ENCODE results near the gene COL6A2.

COL6A2 gene

GRCh38 chr21:46142582-46143473, 44.9 kb downstream of the COL6A2 start:
- TF ChIP-seq EGR1 (IDR thresholded peaks at IDR 0.05) (no peak), CREB1 (IDR thresholded peaks at IDR 0.05; ENCODE audit: low read depth) (no peak), USF1 (IDR thresholded peaks at IDR 0.05) (no peak), YY1 (IDR thresholded peaks at IDR 0.05; ENCODE audit: low read depth) (no peak), CEBPB (IDR thresholded peaks at IDR 0.05) (no peak), NFIC (IDR thresholded peaks at IDR 0.05) (no peak), FOXM1 (IDR thresholded peaks at IDR 0.05; ENCODE audit: borderline replicate concordance, low read depth) (no peak)

GRCh38 chr21:46144464-46145070, 46.7 kb downstream of the COL6A2 start:
- TF ChIP-seq USF1 (IDR thresholded peaks at IDR 0.05): no peak
- TF ChIP-seq YY1 (IDR thresholded peaks at IDR 0.05; ENCODE audit: low read depth): no peak

- no peak for TF ChIP-seq TAF1 (IDR thresholded peaks at IDR 0.05; ENCODE audit: low read depth)
- no peak for TF ChIP-seq TCF12 (IDR thresholded peaks at IDR 0.05; ENCODE audit: low read depth)
- no peak for TF ChIP-seq RAD21 (IDR thresholded peaks at IDR 0.05; ENCODE audit: low read depth)
- no peak for TF ChIP-seq MAX (IDR thresholded peaks at IDR 0.05)
- no peak for TF ChIP-seq NFIC (IDR thresholded peaks at IDR 0.05)
- no peak for TF ChIP-seq REST (IDR thresholded peaks at IDR 0.05; ENCODE audit: low read depth)
- no peak for TF ChIP-seq EP300 (IDR thresholded peaks at IDR 0.05; ENCODE audit: borderline replicate concordance)
- TF ChIP-seq CEBPB (IDR thresholded peaks at IDR 0.05): no peak
- no peak; the same call in 1 of the 2 replicates for TF ChIP-seq ZBTB7A (IDR thresholded peaks at IDR 0.05; ENCODE audit: low read depth)
- TF ChIP-seq TEAD4 (IDR thresholded peaks at IDR 0.05): no peak
- TF ChIP-seq YY1 (IDR thresholded peaks at IDR 0.05; ENCODE audit: low read depth): no peak
- TF ChIP-seq USF1 (IDR thresholded peaks at IDR 0.05): no peak
These were observed 47.4 kb downstream of the COL6A2 start for GRCh38 chr21:46145159-46145839.

GRCh38 chr21:46145840-46146691, 48.2 kb downstream of the COL6A2 start:
- TF ChIP-seq CREB1 (IDR thresholded peaks at IDR 0.05; ENCODE audit: low read depth) (no peak), RAD21 (IDR thresholded peaks at IDR 0.05; ENCODE audit: low read depth) (no peak), MAX (IDR thresholded peaks at IDR 0.05) (no peak), USF1 (IDR thresholded peaks at IDR 0.05) (no peak), NFIC (IDR thresholded peaks at IDR 0.05) (no peak), EP300 (IDR thresholded peaks at IDR 0.05; ENCODE audit: borderline replicate concordance) (no peak), YY1 (IDR thresholded peaks at IDR 0.05; ENCODE audit: low read depth) (no peak), FOXM1 (IDR thresholded peaks at IDR 0.05; ENCODE audit: borderline replicate concordance, low read depth) (no peak), ZBTB7A (IDR thresholded peaks at IDR 0.05; ENCODE audit: low read depth) (no peak), CEBPB (IDR thresholded peaks at IDR 0.05) (no peak), TEAD4 (IDR thresholded peaks at IDR 0.05) (no peak), REST (IDR thresholded peaks at IDR 0.05; ENCODE audit: low read depth) (no peak), TAF1 (IDR thresholded peaks at IDR 0.05; ENCODE audit: low read depth) (no peak)

Data from Ishikawa (cell line).